Epithelial cell of esophagus (primary cell): ENCODE data around the gene ADAMTS14.
A peak's percentile ranks its signal among the peaks of the same experiment; 100 is the strongest.

Experiments used
- DNase-seq: peaks from one replicate; pipeline ENCODE4 v3.0.0; 2010; ENCODE audit warnings: low read depth
- H3K4me3 ChIP-seq: 2 replicates; pipeline ENCODE4 v1.5.1; 2011; ENCODE audit warnings: mild to moderate bottlenecking, low read length, control low read depth
- TF ChIP-seq, protein P1 (sequence below): IDR thresholded peaks from 2 replicates; pipeline ENCODE4 v1.5.1; 2011; ENCODE audit warnings: low read depth, mild to moderate bottlenecking, low read length, control low read depth, inconsistent platforms; ENCODE audit not compliant: insufficient read depth; ENCODE audit errors: missing control alignments

ADAMTS14 gene

GRCh38 chr10:70682920-70683600, 10.8 kb downstream of the ADAMTS14 start:
- peak; percentile 23 for DNase-seq
- H3K4me3 ChIP-seq = no peak overlapping the region
- TF ChIP-seq, protein P1, sequence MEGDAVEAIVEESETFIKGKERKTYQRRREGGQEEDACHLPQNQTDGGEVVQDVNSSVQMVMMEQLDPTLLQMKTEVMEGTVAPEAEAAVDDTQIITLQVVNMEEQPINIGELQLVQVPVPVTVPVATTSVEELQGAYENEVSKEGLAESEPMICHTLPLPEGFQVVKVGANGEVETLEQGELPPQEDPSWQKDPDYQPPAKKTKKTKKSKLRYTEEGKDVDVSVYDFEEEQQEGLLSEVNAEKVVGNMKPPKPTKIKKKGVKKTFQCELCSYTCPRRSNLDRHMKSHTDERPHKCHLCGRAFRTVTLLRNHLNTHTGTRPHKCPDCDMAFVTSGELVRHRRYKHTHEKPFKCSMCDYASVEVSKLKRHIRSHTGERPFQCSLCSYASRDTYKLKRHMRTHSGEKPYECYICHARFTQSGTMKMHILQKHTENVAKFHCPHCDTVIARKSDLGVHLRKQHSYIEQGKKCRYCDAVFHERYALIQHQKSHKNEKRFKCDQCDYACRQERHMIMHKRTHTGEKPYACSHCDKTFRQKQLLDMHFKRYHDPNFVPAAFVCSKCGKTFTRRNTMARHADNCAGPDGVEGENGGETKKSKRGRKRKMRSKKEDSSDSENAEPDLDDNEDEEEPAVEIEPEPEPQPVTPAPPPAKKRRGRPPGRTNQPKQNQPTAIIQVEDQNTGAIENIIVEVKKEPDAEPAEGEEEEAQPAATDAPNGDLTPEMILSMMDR = no peak

- TF ChIP-seq, protein P1 = no peak
- DNase-seq = no peak
- no peak overlapping the region for H3K4me3 ChIP-seq
Observed at GRCh38 chr10:70683601-70683934, 11.3 kb downstream of the ADAMTS14 start.

- H3K4me3 ChIP-seq = no peak overlapping the region
- no peak for DNase-seq
- TF ChIP-seq, protein P1 = no peak
Observed at GRCh38 chr10:70683940-70684339, 11.6 kb downstream of the ADAMTS14 start.

- TF ChIP-seq, protein P1 = no peak
- DNase-seq = no peak
- H3K4me3 ChIP-seq = no peak overlapping the region
Observed at GRCh38 chr10:70684374-70684773, 12.1 kb downstream of the ADAMTS14 start.

DNA sequence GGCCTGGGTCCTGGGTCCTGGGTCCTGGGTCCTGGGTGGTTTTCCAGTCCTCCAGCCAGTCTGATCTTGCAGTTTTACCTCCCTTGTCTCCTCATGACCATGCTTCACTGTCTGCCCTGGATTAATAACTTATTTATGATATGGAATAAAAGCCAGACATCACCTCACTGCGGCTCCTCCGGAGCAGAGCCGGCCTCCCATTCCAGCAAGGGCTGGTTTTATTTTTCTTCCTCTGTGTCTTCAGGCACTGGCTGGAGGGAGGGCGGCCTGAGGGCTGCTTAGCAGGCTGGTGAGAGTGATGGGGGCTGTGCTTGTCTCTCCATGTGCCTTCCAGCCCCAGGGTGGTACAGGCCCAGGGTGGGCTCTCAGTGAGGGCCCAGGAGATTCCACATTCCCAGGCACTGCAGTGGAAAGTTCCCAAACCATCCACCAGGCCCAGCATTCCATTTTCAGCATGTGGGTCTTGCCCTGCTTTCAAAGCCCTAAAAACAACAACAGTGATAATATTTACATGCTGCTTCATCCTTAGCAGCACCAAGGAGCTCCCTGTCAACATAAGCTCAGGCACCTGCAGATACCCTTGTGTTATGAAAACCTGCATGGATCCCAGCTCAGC, 12.6 kb downstream of the ADAMTS14 start:
- TF ChIP-seq, protein P1 = no peak
- DNase-seq = no peak
- no peak overlapping the region for H3K4me3 ChIP-seq

DNA sequence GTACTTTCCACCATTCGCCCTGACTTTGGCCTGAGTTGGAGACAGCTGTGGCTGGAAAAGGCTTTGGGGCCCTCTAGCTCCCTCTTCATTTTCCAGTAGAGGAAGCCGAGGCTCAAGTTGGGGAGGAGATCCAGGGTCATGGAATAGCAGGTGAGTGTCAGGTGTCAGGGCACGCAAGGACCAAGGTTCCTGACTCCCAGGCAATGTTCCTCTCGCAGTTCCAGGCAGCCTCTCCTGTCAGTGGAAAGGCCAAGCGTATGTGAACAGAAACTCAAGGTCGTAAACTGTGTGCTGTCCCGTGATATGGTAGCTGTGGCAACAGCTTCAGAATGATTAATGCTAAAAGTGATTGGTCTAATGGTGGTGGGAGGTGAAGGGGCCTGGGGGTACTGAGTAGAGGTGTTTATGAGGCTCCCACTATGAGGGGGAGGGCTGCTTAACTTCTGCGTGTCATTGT, 13.2 kb downstream of the ADAMTS14 start:
- no peak for DNase-seq
- H3K4me3 ChIP-seq = no peak overlapping the region
- TF ChIP-seq, protein P1 = no peak

- DNase-seq = no peak
- TF ChIP-seq, protein P1 = no peak
- H3K4me3 ChIP-seq = no peak overlapping the region
Observed at GRCh38 chr10:70688828-70689227, 16.5 kb downstream of the ADAMTS14 start.
